Endothelial cell of umbilical vein (primary cell): ENCODE measurements around the gene HOXD10. TPM values are rescaled to one million over a fixed set of nuclear protein-coding genes. Genes with fewer than 3 reads are reported as not detected.

Source experiments
- BruUV-seq: library from RNA; stranded (reverse); fragments of 400-500 nt; replicated peaks from 2 replicates; lab custom pipeline; 2021; lab: Mats Ljungman, UMichigan
- CTCF ChIA-PET: fragments of 300-600, 350-600 bp; sonication (Branson Sonifier 250); formaldehyde crosslinking; loops from one replicate; lab custom pipeline; 2021; ENCODE audit warnings: antibody characterized with exemption, inconsistent platforms; lab: Charles Lee
- POLR2A ChIA-PET: fragments of 300-600, 350-600 bp; sonication (Branson Sonifier 250); formaldehyde crosslinking; loops from one replicate; lab custom pipeline; 2021; ENCODE audit warnings: antibody characterized with exemption, inconsistent platforms; lab: Charles Lee
- DNase-seq: peaks from one replicate; pipeline ENCODE4 v3.0.0-alpha.2; 2011; ENCODE audit warnings: low read depth, low spot score
- FAIRE-seq: peaks from 2 replicates; lab custom pipeline; 2011; peaks lifted over from hg19 to GRCh38; lab: Jason Lieb, UNC
- H2AFZ ChIP-seq: 2 replicates; pipeline ENCODE4 v1.6.0; 2012; ENCODE audit warnings: low read depth, low read length, control low read depth, inconsistent platforms
- H3K27ac ChIP-seq: 2 replicates; pipeline ENCODE4 v1.5.1; 2011; ENCODE audit warnings: low read depth, mild to moderate bottlenecking, control low read depth, low read length, moderate library complexity; ENCODE audit not compliant: insufficient read depth
- H3K27me3 ChIP-seq, 2 experiments: 2 replicates each; pipeline versions ENCODE4 v1.6.0 to v1.6.1; 2011; ENCODE audit warnings: low read length in 2 of 2, mixed read lengths in 1 of 2; ENCODE audit not compliant: control insufficient read depth in 2 of 2, insufficient read depth in 2 of 2
- H3K36me3 ChIP-seq, 2 experiments: 2 replicates in 1 of 2; 3 replicates in 1 of 2; pipeline ENCODE4 v1.5.1; 2011; ENCODE audit warnings: low read length in 2 of 2, mild to moderate bottlenecking in 1 of 2, moderate library complexity in 1 of 2; ENCODE audit not compliant: control insufficient read depth in 2 of 2, insufficient read depth in 2 of 2; ENCODE audit errors: extremely low read depth in 1 of 2
- H3K4me1 ChIP-seq: 3 replicates; pipeline ENCODE4 v1.5.1; 2011; ENCODE audit warnings: mild to moderate bottlenecking, low read length; ENCODE audit not compliant: control insufficient read depth, insufficient read depth; ENCODE audit errors: extremely low read depth
- H3K4me2 ChIP-seq: 2 replicates; pipeline ENCODE4 v1.6.1; 2011; ENCODE audit warnings: low read length, control low read depth, mixed read lengths; ENCODE audit not compliant: insufficient read depth
- H3K4me3 ChIP-seq, 3 experiments: fragments of 200-600 bp in 1 of 3; sonication (generic), shearing (Covaris generic) in 1 of 3; replicated peaks in 1 of 3; 2 replicates each; pipeline ENCODE4 v1.5.1; 2011 to 2016; ENCODE audit warnings: control low read depth in 3 of 3, low read length in 3 of 3, mild to moderate bottlenecking in 2 of 3, inconsistent platforms in 1 of 3, low read depth in 1 of 3, moderate library complexity in 1 of 3; ENCODE audit not compliant: insufficient read depth in 1 of 3
- H3K79me2 ChIP-seq: 2 replicates; pipeline ENCODE4 v1.6.0; 2012; ENCODE audit warnings: low read length, inconsistent platforms; ENCODE audit not compliant: control insufficient read depth, insufficient read depth
- H3K9ac ChIP-seq: replicated peaks from 2 replicates; pipeline ENCODE3; 2011; ENCODE audit warnings: low read length, control low read depth; ENCODE audit not compliant: insufficient read depth; ENCODE audit errors: extremely low read depth
- H3K9me1 ChIP-seq: replicated peaks from 3 replicates; pipeline ENCODE4 v1.6.0; 2011; ENCODE audit warnings: mild to moderate bottlenecking, low read length; ENCODE audit not compliant: control insufficient read depth, insufficient read depth; ENCODE audit errors: extremely low read depth
- H3K9me3 ChIP-seq: replicated peaks from 2 replicates; pipeline ENCODE4 v1.5.1; 2012; ENCODE audit warnings: low read length, inconsistent platforms; ENCODE audit not compliant: control insufficient read depth, insufficient read depth
- H4K20me1 ChIP-seq: replicated peaks from 2 replicates; pipeline ENCODE3; 2011; ENCODE audit warnings: mild to moderate bottlenecking, low read length; ENCODE audit not compliant: control insufficient read depth, insufficient read depth; ENCODE audit errors: extremely low read depth
- CTCF ChIP-seq, 2 donors: IDR thresholded peaks; 1 replicate in 1 of 2; 2 replicates in 1 of 2; pipeline ENCODE4 v1.5.1; 2011; ENCODE audit warnings: low read length in 2 of 2, mild to moderate bottlenecking in 2 of 2, moderate library complexity in 2 of 2, control low read depth in 1 of 2, inconsistent platforms in 1 of 2, low read depth in 1 of 2; ENCODE audit not compliant: insufficient read depth in 1 of 2; ENCODE audit errors: extremely low read depth in 1 of 2
- EZH2 ChIP-seq: IDR thresholded peaks from 2 replicates; pipeline ENCODE4 v1.6.1; 2012; ENCODE audit warnings: borderline replicate concordance, low read depth, mild to moderate bottlenecking, moderate library complexity, low read length, inconsistent platforms; ENCODE audit not compliant: severe bottlenecking
- FOS ChIP-seq: IDR thresholded peaks from 2 replicates; pipeline ENCODE4 v1.6.1; 2011; ENCODE audit warnings: mild to moderate bottlenecking, low read length, moderate library complexity, borderline replicate concordance; ENCODE audit not compliant: insufficient read depth
- GATA2 ChIP-seq: IDR thresholded peaks from 2 replicates; pipeline ENCODE4 v1.7.0; 2011; ENCODE audit warnings: low read depth, mild to moderate bottlenecking, moderate library complexity, mixed read lengths, low read length; ENCODE audit not compliant: insufficient read length, insufficient read depth
- JUN ChIP-seq: IDR thresholded peaks from 2 replicates; pipeline ENCODE4 v1.6.1; 2011; ENCODE audit warnings: borderline replicate concordance, low read depth; ENCODE audit not compliant: insufficient read length, insufficient read depth
- MYC ChIP-seq: IDR thresholded peaks from one replicate; pipeline ENCODE4 v1.6.1; 2011; ENCODE audit warnings: mild to moderate bottlenecking, low read depth, low read length
- POLR2A ChIP-seq: IDR thresholded peaks from 2 replicates; pipeline ENCODE4 v1.6.1; 2012; ENCODE audit warnings: low read depth, mild to moderate bottlenecking, control low read depth, low read length
- POLR2AphosphoS5 ChIP-seq: IDR thresholded peaks from 2 replicates; pipeline ENCODE4 v1.6.1; 2012; ENCODE audit warnings: low read depth, mild to moderate bottlenecking, control low read depth, low read length, moderate library complexity; ENCODE audit not compliant: insufficient read depth
- dilution Hi-C: fragments of 300-500 bp; cut with MboI; formaldehyde crosslinking; loops from one replicate; pipeline ENCODE4 v1.15.0; 2019; ENCODE audit warnings: low sequenced_read_pairs; ENCODE audit not compliant: extremely low pct_ligation_motif_present
- intact Hi-C: fragments of 100-400 bp; cut with micrococcal nuclease; formaldehyde crosslinking; loops from one replicate; pipeline ENCODE4 v1.10.0; 2022
- polyA plus RNA-seq, 4 experiments: library from polyadenylated mRNA; depleted of rRNA in 3 of 4; stranded (reverse) in 3 of 4; unstranded in 1 of 4; fragments of >200 nt; gene quantifications; 2 replicates each; pipeline versions ENCODE4 v1.2.1 to v1.2.3, GENCODE V29; 2011 to 2012; ENCODE audit warnings: missing spikeins in 1 of 4
- total RNA-seq: library from RNA; stranded (reverse); gene quantifications from 2 replicates; pipeline ENCODE4 v1.2.3, GENCODE V29; 2021
- TF ChIP-seq, protein P1 (sequence below): IDR thresholded peaks from 2 replicates; pipeline ENCODE4 v1.6.1; 2011; ENCODE audit not compliant: insufficient read depth, insufficient read length

HOXD10 gene
- total and polyA plus RNA-seq, 2 donors (not counting 3 experiments of a cell fraction or from before 2014, with no cell fraction given), result not detected

- no peaks in the 10 kb centered on the region for H3K9me1 ChIP-seq
- no peak overlapping the region for H3K9ac ChIP-seq
- H3K27me3 ChIP-seq, result peaks cover 86 to 97% of the 10 kb centered on the region in 2 experiments
- CTCF ChIA-PET, result interaction anchor here (0.8 to 2.4 kb wide), 5 partner anchors 8 to 1404 kb away, joined by 3 to 13 read pairs (median 4); partner anchors contain the start of gene HOXD9
- no peak overlapping the region for H3K4me3 ChIP-seq
- H4K20me1 ChIP-seq, result no peaks in the 10 kb centered on the region
- BruUV-seq, result no TSS peak
- no peak overlapping the region for H3K27ac ChIP-seq
- H3K36me3 ChIP-seq, result no peaks in the 10 kb centered on the region
- dilution Hi-C loops (no loop called here), intact Hi-C loops (no loop called here)
- H3K4me2 ChIP-seq, result no peak overlapping the region
- no peaks in the 10 kb centered on the region for H3K4me1 ChIP-seq
- DNase-seq (no peak), FAIRE-seq (no peak)
- no peaks in the 10 kb centered on the region for H3K9me3 ChIP-seq
- no peaks in the 10 kb centered on the region for H3K79me2 ChIP-seq
- TF ChIP-seq JUN, result no peak
- no peak for TF ChIP-seq GATA2
- TF ChIP-seq, protein P1, sequence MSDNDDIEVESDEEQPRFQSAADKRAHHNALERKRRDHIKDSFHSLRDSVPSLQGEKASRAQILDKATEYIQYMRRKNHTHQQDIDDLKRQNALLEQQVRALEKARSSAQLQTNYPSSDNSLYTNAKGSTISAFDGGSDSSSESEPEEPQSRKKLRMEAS, result no peak
- no peak for TF ChIP-seq CTCF (IDR thresholded peaks at IDR 0.05; ENCODE audit: extremely low read depth in 1 of 2, insufficient read depth in 1 of 2, low read depth in 1 of 2, low read length in 2 of 2)
- TF ChIP-seq EZH2, result no peak
- no peak for TF ChIP-seq POLR2A
- no peak for TF ChIP-seq FOS
- TF ChIP-seq MYC, result no peak
- TF ChIP-seq POLR2AphosphoS5, result no peak
- POLR2A ChIA-PET, result no interaction called here
- H2AFZ ChIP-seq, result no peak overlapping the region
Observed at GRCh38 chr2:176103194-176103593, 13.4 kb upstream of the HOXD10 start.
